HEK293T (cell line): ENCODE data around the gene ASGR1.

Source experiments
- CTCF ChIA-PET: fragments of 350-600 bp; formaldehyde crosslinking; extraction: SDS; loops from one replicate; lab custom pipeline; 2021; ENCODE audit warnings: antibody characterized with exemption, inconsistent platforms; lab: Yijun Ruan, JAX
- POLR2A ChIA-PET: fragments of 350-600 bp; formaldehyde crosslinking; extraction: SDS; loops from one replicate; lab custom pipeline; 2020; ENCODE audit warnings: antibody characterized with exemption, inconsistent platforms; lab: Yijun Ruan, JAX
- DNase-seq: peaks from one replicate; pipeline ENCODE4 v3.0.0; 2012; ENCODE audit warnings: mixed read lengths; ENCODE audit errors: extremely low spot score
- ARNT ChIP-seq: fragments of 450-650 bp; IDR thresholded peaks from 2 replicates; pipeline ENCODE4 v1.6.1; 2017; ENCODE audit warnings: mild to moderate bottlenecking
- BHLHE40 ChIP-seq: fragments of 450-650 bp; IDR thresholded peaks from 2 replicates; pipeline ENCODE4 v1.6.1; 2016; ENCODE audit warnings: mild to moderate bottlenecking, moderate library complexity, borderline replicate concordance
- CTBP1 ChIP-seq: fragments of 450-650 bp; IDR thresholded peaks from 2 replicates; pipeline ENCODE4 v1.6.1; 2016; ENCODE audit warnings: borderline replicate concordance
- ELF4 ChIP-seq: fragments of 450-650 bp; IDR thresholded peaks from 2 replicates; pipeline ENCODE4 v1.6.1; 2017; ENCODE audit warnings: antibody characterized with exemption
- FOXA1 ChIP-seq: fragments of 450-650 bp; IDR thresholded peaks from 2 replicates; pipeline ENCODE4 v1.6.1; 2016; ENCODE audit warnings: mild to moderate bottlenecking
- FOXK2 ChIP-seq: fragments of 450-650 bp; IDR thresholded peaks from 2 replicates; pipeline ENCODE4 v1.6.1; 2016; ENCODE audit warnings: mild to moderate bottlenecking
- FOXM1 ChIP-seq: fragments of 450-650 bp; IDR thresholded peaks from 2 replicates; pipeline ENCODE4 v1.6.1; 2017; ENCODE audit warnings: mild to moderate bottlenecking, borderline replicate concordance
- HDGF ChIP-seq: fragments of 450-650 bp; IDR thresholded peaks from 2 replicates; pipeline ENCODE4 v1.6.1; 2017; ENCODE audit warnings: antibody characterized with exemption, borderline replicate concordance
- L3MBTL2 ChIP-seq: fragments of 450-650 bp; conservative IDR thresholded peaks from 2 replicates; pipeline ENCODE4 v1.6.1; 2016; ENCODE audit warnings: mild to moderate bottlenecking
- LEF1 ChIP-seq: fragments of 450-650 bp; IDR thresholded peaks from 2 replicates; pipeline ENCODE4 v1.6.1; 2017; ENCODE audit warnings: mild to moderate bottlenecking, borderline replicate concordance
- NFRKB ChIP-seq: fragments of 450-650 bp; IDR thresholded peaks from 2 replicates; pipeline ENCODE4 v1.6.1; 2016; ENCODE audit warnings: mild to moderate bottlenecking, moderate library complexity
- SP1 ChIP-seq: fragments of 450-650 bp; IDR thresholded peaks from 2 replicates; pipeline ENCODE4 v1.6.1; 2017
- SUZ12 ChIP-seq: fragments of 450-650 bp; IDR thresholded peaks from 2 replicates; pipeline ENCODE4 v1.6.1; 2016; ENCODE audit warnings: mild to moderate bottlenecking
- TARDBP ChIP-seq: fragments of 450-650 bp; IDR thresholded peaks from 2 replicates; pipeline ENCODE4 v1.6.1; 2016
- ZNF384 ChIP-seq: fragments of 450-650 bp; IDR thresholded peaks from 2 replicates; pipeline ENCODE4 v1.6.1; 2016
- TF ChIP-seq, protein P1 (sequence below): fragments of 450-650 bp; IDR thresholded peaks from 2 replicates; pipeline ENCODE4 v1.6.1; 2016

Gene ASGR1

DNA sequence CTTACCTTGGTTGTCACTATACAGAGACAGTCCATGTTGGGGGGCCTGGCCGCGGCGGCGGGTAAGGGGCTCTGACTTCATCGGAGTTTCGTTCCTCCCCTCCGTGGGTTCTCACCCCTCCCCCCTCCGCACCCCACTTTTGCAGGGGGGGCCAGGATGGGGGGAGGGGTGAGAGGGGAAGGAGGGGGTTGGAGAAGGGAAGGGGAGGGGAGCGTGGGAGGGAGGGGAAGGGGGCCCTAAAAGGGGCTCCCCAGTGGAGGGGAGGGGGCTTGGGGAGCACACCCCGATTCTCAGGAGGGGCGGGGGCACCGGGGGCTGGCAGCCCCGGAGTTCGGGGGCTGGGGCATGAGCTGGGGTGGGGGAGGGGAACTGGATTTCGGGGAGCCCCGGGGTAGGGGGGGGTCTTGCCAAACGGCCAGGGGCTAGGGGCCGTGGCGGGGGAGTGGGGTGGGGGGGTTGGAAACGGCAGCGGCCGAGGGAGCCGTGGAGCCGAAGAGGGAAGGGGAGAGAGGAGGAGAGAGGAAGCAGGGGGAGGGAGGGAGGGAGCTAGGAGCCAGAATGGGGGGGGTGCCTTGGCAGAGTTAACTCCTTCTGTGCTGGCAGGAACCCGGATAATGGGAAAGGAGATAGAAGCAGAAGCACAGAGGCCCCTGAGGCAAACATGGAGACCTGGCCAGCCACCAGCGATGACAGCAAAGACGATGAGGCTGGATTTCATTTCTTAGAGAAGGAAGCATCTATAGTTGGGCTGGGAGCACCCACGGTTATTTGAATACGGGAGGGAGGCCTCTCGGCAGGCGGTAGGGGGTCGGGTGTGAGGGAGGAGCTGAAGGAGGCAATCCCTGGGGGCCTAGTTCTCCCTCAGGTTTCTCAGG is 38.2 kb upstream of the ASGR1 start:
- TF ChIP-seq CTBP1, result no peak
- TF ChIP-seq ARNT, result no peak
- TF ChIP-seq NFRKB, result no peak
- TF ChIP-seq, protein P1, sequence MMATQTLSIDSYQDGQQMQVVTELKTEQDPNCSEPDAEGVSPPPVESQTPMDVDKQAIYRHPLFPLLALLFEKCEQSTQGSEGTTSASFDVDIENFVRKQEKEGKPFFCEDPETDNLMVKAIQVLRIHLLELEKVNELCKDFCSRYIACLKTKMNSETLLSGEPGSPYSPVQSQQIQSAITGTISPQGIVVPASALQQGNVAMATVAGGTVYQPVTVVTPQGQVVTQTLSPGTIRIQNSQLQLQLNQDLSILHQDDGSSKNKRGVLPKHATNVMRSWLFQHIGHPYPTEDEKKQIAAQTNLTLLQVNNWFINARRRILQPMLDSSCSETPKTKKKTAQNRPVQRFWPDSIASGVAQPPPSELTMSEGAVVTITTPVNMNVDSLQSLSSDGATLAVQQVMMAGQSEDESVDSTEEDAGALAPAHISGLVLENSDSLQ, result no peak
- no peak for TF ChIP-seq HDGF
- no peak for TF ChIP-seq LEF1
- TF ChIP-seq FOXA1, result no peak
- TF ChIP-seq TARDBP, result no peak
- no peak for TF ChIP-seq BHLHE40
- TF ChIP-seq SP1, result no peak
- TF ChIP-seq ZNF384, result no peak
- no peak for TF ChIP-seq SUZ12
- TF ChIP-seq ELF4, result no peak
- TF ChIP-seq L3MBTL2, result no peak
- TF ChIP-seq FOXK2, result no peak
- no peak for TF ChIP-seq FOXM1
- peak; percentile 39 for DNase-seq
- POLR2A ChIA-PET, result interaction anchor here (0.6 to 9.3 kb wide), 2 partner anchors 21 to 74 kb away, joined by 3 to 166 read pairs; partner anchors contain the start of genes DVL2, GABARAP and PHF23
- CTCF ChIA-PET, result no interaction called here

DNA sequence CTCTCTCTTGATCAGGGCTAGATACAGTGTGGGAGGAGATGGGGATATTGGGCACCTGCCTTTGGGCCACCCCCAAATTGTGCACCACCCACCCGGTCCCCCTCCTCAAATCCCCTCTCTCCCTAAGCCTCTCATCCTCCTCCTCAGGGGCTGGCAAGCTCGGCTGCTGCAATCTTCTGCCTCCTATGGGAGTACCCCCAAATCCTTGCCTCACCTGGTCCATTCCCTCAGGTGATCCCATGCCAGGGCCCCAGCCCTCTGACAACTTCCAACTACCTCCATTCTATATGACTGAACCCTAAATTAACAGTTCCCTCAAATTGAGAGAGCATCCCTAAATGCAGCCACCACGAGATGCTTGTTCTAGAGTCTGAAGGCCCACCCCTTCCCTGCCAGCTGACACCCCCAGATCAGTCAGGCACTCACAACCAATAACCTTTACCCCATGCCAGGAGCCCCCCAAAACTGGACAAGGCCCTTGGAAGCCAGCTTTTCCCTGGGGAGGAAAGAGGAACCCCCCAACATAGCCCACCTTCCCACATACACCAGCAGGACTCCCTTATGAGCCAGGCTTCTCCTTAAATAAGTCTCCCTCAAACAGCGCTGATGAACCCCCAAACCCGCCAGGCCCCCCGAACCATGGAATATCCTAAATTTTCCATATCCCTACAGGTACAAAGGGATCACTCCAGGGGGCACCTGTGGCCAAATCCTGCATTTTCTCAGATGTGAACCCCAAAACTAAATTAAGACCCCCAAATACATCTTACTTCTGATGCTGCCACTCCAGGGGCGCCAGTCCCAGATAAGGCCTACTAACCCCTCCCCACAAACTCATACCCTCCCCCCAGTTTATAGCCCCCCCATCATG is 37.3 kb upstream of the ASGR1 start:
- CTCF ChIA-PET, result interaction anchor here (1.1 kb wide), 1 partner anchor 8 kb away, joined by 3 read pairs; no protein-coding TSS in a partner anchor
- no peak for TF ChIP-seq BHLHE40
- no peak for TF ChIP-seq L3MBTL2
- TF ChIP-seq ZNF384, result no peak
- POLR2A ChIA-PET, result interaction anchor here (1.1 to 3.3 kb wide), 2 partner anchors 23 to 181 kb away, joined by 4 to 13 read pairs; partner anchors contain the start of genes PHF23 and SLC16A13
- DNase-seq, result no peak

DNA sequence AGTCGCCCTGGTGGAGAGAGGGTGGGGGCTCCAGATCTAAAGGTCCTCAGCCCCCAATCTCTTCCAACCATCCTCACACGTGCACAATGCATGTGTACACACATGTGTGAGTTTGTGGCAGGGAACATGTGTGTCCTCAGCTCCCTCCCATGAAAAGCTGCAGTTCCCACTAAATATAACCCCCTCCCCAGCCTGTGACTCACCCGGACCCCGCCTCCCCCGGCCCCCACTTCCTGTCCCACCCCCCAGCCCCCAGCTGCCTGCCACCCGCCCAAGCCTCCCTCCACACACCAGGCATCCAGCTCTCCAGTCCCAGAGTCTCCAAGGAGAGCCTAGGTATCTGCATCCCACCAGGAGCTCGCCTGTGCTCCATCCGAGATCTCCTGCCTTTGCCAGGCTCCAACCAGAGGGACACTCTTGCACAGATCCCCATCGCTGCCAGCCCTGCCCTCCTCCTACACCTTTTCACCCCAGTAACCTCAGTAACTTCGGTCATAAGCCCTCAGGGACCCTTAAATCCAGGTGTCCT is 36.5 kb upstream of the ASGR1 start:
- TF ChIP-seq ARNT, result no peak
- no peak for TF ChIP-seq LEF1
- no peak for TF ChIP-seq SUZ12
- TF ChIP-seq BHLHE40, result no peak
- no peak for TF ChIP-seq HDGF
- TF ChIP-seq ELF4, result no peak
- no peak for TF ChIP-seq ZNF384
- TF ChIP-seq, protein P1, result no peak
- no peak for TF ChIP-seq FOXA1
- TF ChIP-seq FOXM1, result no peak
- no peak for TF ChIP-seq TARDBP
- no peak for TF ChIP-seq SP1
- TF ChIP-seq FOXK2, result no peak
- TF ChIP-seq L3MBTL2, result no peak
- TF ChIP-seq NFRKB, result no peak
- TF ChIP-seq CTBP1, result no peak
- POLR2A ChIA-PET, result interaction anchor here (1.1 to 3.3 kb wide), 4 partner anchors 23 to 180 kb away, joined by 4 to 13 read pairs (median 10); partner anchors contain the start of genes NEURL4, PHF23 and SLC16A13
- CTCF ChIA-PET, result interaction anchor here (1.1 kb wide), 1 partner anchor 9 kb away, joined by 3 read pairs; no protein-coding TSS in a partner anchor
- no peak for DNase-seq

DNA sequence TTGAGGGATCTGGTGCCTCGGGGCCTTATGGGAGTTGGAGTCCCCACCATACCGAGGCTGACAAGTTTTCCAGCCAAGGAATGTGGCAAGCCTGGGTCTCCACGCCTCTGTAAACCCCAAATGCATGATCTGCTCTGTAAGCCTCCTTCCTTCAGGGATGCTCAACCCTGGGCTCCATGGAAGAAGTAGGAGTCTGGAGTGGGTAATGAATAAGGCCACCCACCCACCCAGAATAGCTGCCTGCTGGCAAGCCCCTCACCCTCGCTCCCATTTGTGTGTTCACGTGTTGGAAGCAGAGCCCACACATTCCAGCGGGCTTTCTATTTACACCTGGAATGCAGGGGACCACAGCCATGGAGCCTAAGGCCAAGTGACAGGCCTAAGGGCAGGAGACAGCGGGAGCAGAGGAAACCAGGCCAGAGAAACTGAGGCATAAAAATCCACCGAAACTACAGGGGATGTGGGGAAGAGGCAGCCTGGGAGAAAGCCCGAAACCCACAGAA is 36.0 kb upstream of the ASGR1 start:
- TF ChIP-seq FOXM1, result no peak
- TF ChIP-seq FOXA1, result no peak
- no peak for TF ChIP-seq HDGF
- no peak for TF ChIP-seq TARDBP
- peak; percentile 95 for TF ChIP-seq SUZ12
- no peak for TF ChIP-seq ARNT
- no peak for TF ChIP-seq NFRKB
- TF ChIP-seq ELF4, result no peak
- no peak for TF ChIP-seq FOXK2
- ChIA-PET POLR2A (interaction anchor here (1.1 to 3.3 kb wide), 5 partner anchors 24 to 180 kb away, joined by 4 to 13 read pairs (median 8); partner anchors contain the start of genes GABARAP, NEURL4, PHF23 and SLC16A13), CTCF (no interaction called here)
- no peak for DNase-seq

DNA sequence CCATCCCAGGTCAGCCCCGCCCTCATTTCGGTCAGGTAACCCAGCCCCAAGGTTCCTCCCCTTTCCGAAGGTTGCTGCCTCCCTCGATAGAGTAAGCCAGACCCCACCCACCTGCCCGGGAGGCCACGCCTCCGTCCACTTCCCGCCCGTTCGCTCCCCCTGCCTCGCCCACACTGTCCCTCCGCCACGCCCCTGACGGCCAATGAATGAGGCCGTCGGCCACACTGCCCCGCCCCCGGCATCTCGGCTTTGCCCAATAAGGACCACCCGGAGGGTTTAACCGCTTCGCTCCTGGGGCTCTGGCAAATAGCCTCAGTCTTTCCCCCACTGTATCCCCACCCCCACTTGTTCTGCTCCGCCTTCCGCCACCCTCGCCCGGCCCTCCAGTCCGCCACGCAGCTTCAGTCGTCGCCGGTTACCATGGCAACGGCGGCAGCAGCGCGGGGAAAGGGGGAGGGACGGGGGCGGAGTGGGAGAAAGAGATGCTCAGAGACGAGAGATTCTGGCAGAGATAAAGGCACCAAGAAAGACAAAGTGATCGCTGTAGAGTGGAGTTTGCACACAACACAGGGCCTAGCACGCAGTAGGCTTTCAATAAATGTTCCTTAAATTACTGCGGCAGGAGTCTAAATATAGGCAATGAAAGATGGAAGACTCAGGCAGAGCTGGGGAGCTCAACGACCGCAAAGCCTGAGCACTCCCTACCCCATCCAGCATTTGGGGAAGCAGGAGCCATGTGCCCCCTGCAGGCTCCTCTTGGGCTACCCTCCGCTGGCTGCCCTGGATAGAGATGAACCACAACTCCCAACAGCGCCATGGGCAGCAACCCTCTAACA is 35.3 kb upstream of the ASGR1 start:
- CTCF ChIA-PET, result interaction anchor here (0.7 to 1.3 kb wide), 4 partner anchors 10 to 82 kb away, joined by 3 to 5 read pairs (median 4); no protein-coding TSS in a partner anchor
- POLR2A ChIA-PET, result interaction anchor here (0.8 to 3.3 kb wide), 6 partner anchors 24 to 473 kb away, joined by 3 to 13 read pairs (median 6); partner anchors contain the start of genes CTDNEP1, ELP5, GABARAP and NEURL4
- peak; percentile 96 for DNase-seq
- peak; percentile 74 for TF ChIP-seq L3MBTL2
- TF ChIP-seq HDGF, result no peak
- no peak for TF ChIP-seq FOXM1
- no peak for TF ChIP-seq BHLHE40
- TF ChIP-seq ZNF384, result no peak
- TF ChIP-seq, protein P1, result peak; percentile 77
- TF ChIP-seq FOXA1, result no peak
- TF ChIP-seq NFRKB, result no peak
- no peak for TF ChIP-seq SUZ12
- TF ChIP-seq ELF4, result no peak
- TF ChIP-seq ARNT, result no peak
- TF ChIP-seq LEF1, result no peak
- no peak for TF ChIP-seq CTBP1
- TF ChIP-seq TARDBP, result no peak
- TF ChIP-seq FOXK2, result no peak
